ENCODE results near the gene AVPI1.
A peak's percentile ranks its signal among the peaks of the same experiment; 100 is the strongest.

Gene AVPI1

GRCh38 chr10:97686962-97687784 lies at the start of gene AVPI1:
TSS of gene AVPI1 (minus strand) at chr10:97687241. CDS start at chr10:97679905, 7,336 bp downstream.
- DNase-seq = peak; percentile 95

- DNase-seq = no peak
Observed at GRCh38 chr10:97736403-97736901, 49.4 kb upstream of the AVPI1 start.

GRCh38 chr10:97734021-97734420 lies 47.0 kb upstream of the AVPI1 start:
- no peak for DNase-seq

GRCh38 chr10:97733256-97733655 lies 46.2 kb upstream of the AVPI1 start:
- no peak for DNase-seq

- no peak for DNase-seq
Observed at GRCh38 chr10:97732052-97732359, 45.0 kb upstream of the AVPI1 start.

GRCh38 chr10:97731346-97732051 lies 44.5 kb upstream of the AVPI1 start:
- DNase-seq = peak; percentile 47

GRCh38 chr10:97729014-97729413 lies 42.0 kb upstream of the AVPI1 start:
- DNase-seq = no peak

GRCh38 chr10:97726636-97727178 lies 39.7 kb upstream of the AVPI1 start:
- DNase-seq = no peak

- DNase-seq = no peak
Observed at GRCh38 chr10:97724341-97724941, 37.4 kb upstream of the AVPI1 start.

GRCh38 chr10:97723001-97723400 lies 36.0 kb upstream of the AVPI1 start:
- DNase-seq = no peak

- no peak for DNase-seq
Observed at GRCh38 chr10:97721871-97722780, 35.1 kb upstream of the AVPI1 start.

GRCh38 chr10:97719602-97720001 lies 32.6 kb upstream of the AVPI1 start:
- no peak for DNase-seq

- no peak for DNase-seq
Observed at GRCh38 chr10:97718659-97719142, 31.7 kb upstream of the AVPI1 start.

GRCh38 chr10:97718178-97718577 lies 31.1 kb upstream of the AVPI1 start:
- DNase-seq = no peak

GRCh38 chr10:97717627-97718026 lies 30.6 kb upstream of the AVPI1 start:
- no peak for DNase-seq

GRCh38 chr10:97715259-97715874 lies 28.3 kb upstream of the AVPI1 start:
- DNase-seq = no peak

GRCh38 chr10:97714401-97715258 lies 27.6 kb upstream of the AVPI1 start:
- DNase-seq = peak; percentile 19

GRCh38 chr10:97713826-97714400 lies 26.9 kb upstream of the AVPI1 start:
- DNase-seq = no peak

- no peak for DNase-seq
Observed at GRCh38 chr10:97713339-97713825, 26.3 kb upstream of the AVPI1 start, which contains the start of gene MARVELD1. TSS of gene MARVELD1 (plus strand) at chr10:97713730. CDS start at chr10:97713877, 147 bp downstream.
